ENCODE results near the gene SLC10A1. TPM values are rescaled to one million over a fixed set of nuclear protein-coding genes. Genes with fewer than 3 reads are reported as not detected.

SLC10A1 gene
- total RNA-seq, 1 experiment from 2014 or later, result not detected

GRCh38 chr14:69784942-69785341 lies 12.1 kb downstream of the SLC10A1 start:
- POLR2A ChIA-PET (ENCODE audit: unreplicated experiment), result no interaction called here
- no peak for ATAC-seq

GRCh38 chr14:69780952-69781351 lies 16.1 kb downstream of the SLC10A1 start:
- Histone ChIP-seq H3K27ac (ENCODE audit: low read length) (no peak overlapping the region), H2AFZ (ENCODE audit: low read length) (no peak overlapping the region), H3K4me2 (ENCODE audit: low read length) (no peak overlapping the region), H3K4me1 (ENCODE audit: insufficient read depth, low read length) (no peaks in the 10 kb centered on the region), H3K9ac (ENCODE audit: low read length) (no peak overlapping the region), H3K4me3 (ENCODE audit: low read length) (no peak overlapping the region), H3K9me3 (ENCODE audit: low read length) (no peaks in the 10 kb centered on the region), H3K36me3 (ENCODE audit: low read depth, low read length) (peaks cover 39% of the 10 kb centered on the region; the same call in 1 of the 2 replicates), H4K20me1 (ENCODE audit: low read length) (peaks cover 16% of the 10 kb centered on the region; the same call in 1 of the 2 replicates), H3K27me3 (ENCODE audit: low read length) (no peaks in the 10 kb centered on the region), H3K9me2 (replicated peaks; ENCODE audit: low read length) (no peaks in the 10 kb centered on the region), H3F3A (ENCODE audit: low read length, unreplicated experiment) (no peaks in the 10 kb centered on the region), H3K79me2 (ENCODE audit: low read length) (0 out of 2 replicates have a peak, but pooled peaks cover 2% of the 10 kb centered on the region)
- ATAC-seq (0 out of 2 replicates have a peak, but pooled peaks have one; percentile 5), DNase-seq (no peak)
- CTCF ChIA-PET, result no interaction called here
- intact Hi-C loops (cut with micrococcal nuclease), result no loop called here
- TF ChIP-seq EZH2phosphoT487 (IDR thresholded peaks at IDR 0.05; ENCODE audit: borderline replicate concordance, low read length), result no peak
- TF ChIP-seq, protein P1, sequence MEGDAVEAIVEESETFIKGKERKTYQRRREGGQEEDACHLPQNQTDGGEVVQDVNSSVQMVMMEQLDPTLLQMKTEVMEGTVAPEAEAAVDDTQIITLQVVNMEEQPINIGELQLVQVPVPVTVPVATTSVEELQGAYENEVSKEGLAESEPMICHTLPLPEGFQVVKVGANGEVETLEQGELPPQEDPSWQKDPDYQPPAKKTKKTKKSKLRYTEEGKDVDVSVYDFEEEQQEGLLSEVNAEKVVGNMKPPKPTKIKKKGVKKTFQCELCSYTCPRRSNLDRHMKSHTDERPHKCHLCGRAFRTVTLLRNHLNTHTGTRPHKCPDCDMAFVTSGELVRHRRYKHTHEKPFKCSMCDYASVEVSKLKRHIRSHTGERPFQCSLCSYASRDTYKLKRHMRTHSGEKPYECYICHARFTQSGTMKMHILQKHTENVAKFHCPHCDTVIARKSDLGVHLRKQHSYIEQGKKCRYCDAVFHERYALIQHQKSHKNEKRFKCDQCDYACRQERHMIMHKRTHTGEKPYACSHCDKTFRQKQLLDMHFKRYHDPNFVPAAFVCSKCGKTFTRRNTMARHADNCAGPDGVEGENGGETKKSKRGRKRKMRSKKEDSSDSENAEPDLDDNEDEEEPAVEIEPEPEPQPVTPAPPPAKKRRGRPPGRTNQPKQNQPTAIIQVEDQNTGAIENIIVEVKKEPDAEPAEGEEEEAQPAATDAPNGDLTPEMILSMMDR (conservative IDR thresholded peaks at IDR 0.05; ENCODE audit: low read depth, low read length), result no peak
- TF ChIP-seq EZH2 (IDR thresholded peaks at IDR 0.05; ENCODE audit: low read length, unreplicated experiment), result no peak
- POLR2A ChIA-PET (ENCODE audit: unreplicated experiment), result no interaction called here
- BruUV-seq (replicated peaks), result no TSS peak

More at GRCh38 chr14:69784942-69785341, 12.1 kb downstream of the SLC10A1 start:
- Histone ChIP-seq H2AFZ (ENCODE audit: low read length) (no peak overlapping the region), H3K9ac (ENCODE audit: low read length) (no peak overlapping the region), H3K4me1 (ENCODE audit: insufficient read depth, low read length) (no peaks in the 10 kb centered on the region), H3F3A (ENCODE audit: low read length, unreplicated experiment) (no peaks in the 10 kb centered on the region), H4K20me1 (ENCODE audit: low read length) (no peaks in the 10 kb centered on the region), H3K36me3 (ENCODE audit: low read depth, low read length) (0 out of 2 replicates have a peak, but pooled peaks cover 4% of the 10 kb centered on the region), H3K9me3 (ENCODE audit: low read length) (no peaks in the 10 kb centered on the region), H3K27ac (ENCODE audit: low read length) (no peak overlapping the region), H3K27me3 (ENCODE audit: low read length) (no peaks in the 10 kb centered on the region), H3K4me3 (ENCODE audit: low read length) (no peak overlapping the region), H3K4me2 (ENCODE audit: low read length) (no peak overlapping the region), H3K79me2 (ENCODE audit: low read length) (no peaks in the 10 kb centered on the region), H3K9me2 (replicated peaks; ENCODE audit: low read length) (no peaks in the 10 kb centered on the region)
- CTCF ChIA-PET, result no interaction called here
- TF ChIP-seq, protein P1 (conservative IDR thresholded peaks at IDR 0.05; ENCODE audit: low read depth, low read length), result no peak
- TF ChIP-seq EZH2 (IDR thresholded peaks at IDR 0.05; ENCODE audit: low read length, unreplicated experiment) (no peak), EZH2phosphoT487 (IDR thresholded peaks at IDR 0.05; ENCODE audit: borderline replicate concordance, low read length) (no peak)
- no TSS peak for BruUV-seq (replicated peaks)
- intact Hi-C loops (cut with micrococcal nuclease), result no loop called here
- no peak for DNase-seq

GRCh38 chr14:69780092-69780491 lies 16.9 kb downstream of the SLC10A1 start:
- Histone ChIP-seq H3K9me2 (replicated peaks; ENCODE audit: low read length) (no peaks in the 10 kb centered on the region), H3K27ac (ENCODE audit: low read length) (no peak overlapping the region), H3K4me1 (ENCODE audit: insufficient read depth, low read length) (no peaks in the 10 kb centered on the region), H3K4me3 (ENCODE audit: low read length) (no peak overlapping the region), H3K36me3 (ENCODE audit: low read depth, low read length) (peaks cover 48% of the 10 kb centered on the region), H3K79me2 (ENCODE audit: low read length) (peaks cover 8% of the 10 kb centered on the region; the same call in 1 of the 2 replicates), H3K4me2 (ENCODE audit: low read length) (no peak overlapping the region), H2AFZ (ENCODE audit: low read length) (no peak overlapping the region), H3K9me3 (ENCODE audit: low read length) (no peaks in the 10 kb centered on the region), H3K27me3 (ENCODE audit: low read length) (no peaks in the 10 kb centered on the region), H4K20me1 (ENCODE audit: low read length) (peaks cover 24% of the 10 kb centered on the region; the same call in 1 of the 2 replicates), H3K9ac (ENCODE audit: low read length) (no peak overlapping the region), H3F3A (ENCODE audit: low read length, unreplicated experiment) (no peaks in the 10 kb centered on the region)
- CTCF ChIA-PET, result no interaction called here
- POLR2A ChIA-PET (ENCODE audit: unreplicated experiment), result no interaction called here
- intact Hi-C loops (cut with micrococcal nuclease), result no loop called here
- TF ChIP-seq, protein P1 (conservative IDR thresholded peaks at IDR 0.05; ENCODE audit: low read depth, low read length), result no peak
- no peak for TF ChIP-seq EZH2 (IDR thresholded peaks at IDR 0.05; ENCODE audit: low read length, unreplicated experiment)
- no peak for TF ChIP-seq EZH2phosphoT487 (IDR thresholded peaks at IDR 0.05; ENCODE audit: borderline replicate concordance, low read length)
- DNase-seq (no peak), ATAC-seq (no peak)
- no TSS peak for BruUV-seq (replicated peaks)
